PC-9 (cell line): Measurements from ENCODE around the gene ENDOV.

Experiments used
- CTCF ChIP-seq: fragments of 200-600 bp; sonication (generic); conservative IDR thresholded peaks from 2 replicates; pipeline ENCODE4 v1.6.1; 2017; ENCODE audit warnings: mixed run types, antibody characterized with exemption, mild to moderate bottlenecking, moderate library complexity
- EZH2 ChIP-seq: fragments of 200-600 bp; sonication (generic); IDR thresholded peaks from 2 replicates; pipeline ENCODE4 v1.8.0; 2017; ENCODE audit warnings: antibody characterized with exemption, low read depth

- TF ChIP-seq CTCF (no peak), EZH2 (no peak)
Measured at GRCh38 chr17:80394629-80395216, 20.2 kb upstream of the ENDOV start.
